ENCODE data around the gene SPTB. TPM values are rescaled to one million over a fixed set of nuclear protein-coding genes. Genes with fewer than 3 reads are reported as not detected.
"Not testable (repeated sequence)": the region's sequence is repeated elsewhere in the genome, so short reads cannot be mapped to it uniquely, and the experiment has no call there.

SPTB gene
- total and polyA plus RNA-seq, 2 donors: 0.76 to 6.8 TPM

- DNase-seq (ENCODE audit: extremely low spot score): no peak
- WGBS: 84% methylated on average over 7 of the region's 7 CpGs
- H3K4me1 ChIP-seq (ENCODE audit: insufficient read depth): no peaks in the 10 kb centered on the region
These were observed 64.5 kb downstream of the SPTB start for GRCh38 chr14:64815257-64815656.

GRCh38 chr14:64812412-64812811, 67.3 kb downstream of the SPTB start:
- no peaks in the 10 kb centered on the region for H3K4me1 ChIP-seq (ENCODE audit: insufficient read depth)
- H3K36me3 ChIP-seq (ENCODE audit: insufficient read depth): no peaks in the 10 kb centered on the region
- H3K27ac ChIP-seq (ENCODE audit: low read depth): no peak overlapping the region
- H3K4me3 ChIP-seq (ENCODE audit: low read depth, low read length): no peak overlapping the region
- 30% methylated on average over 8 of the region's 8 CpGs for WGBS
- no peak for DNase-seq (ENCODE audit: extremely low spot score)

More at GRCh38 chr14:64815257-64815656, 64.5 kb downstream of the SPTB start:
- Histone ChIP-seq H3K36me3 (ENCODE audit: insufficient read depth) (no peaks in the 10 kb centered on the region), H3K27ac (ENCODE audit: low read depth) (no peak overlapping the region), H3K4me3 (ENCODE audit: low read depth, low read length) (no peak overlapping the region)

- Histone ChIP-seq H3K27ac (ENCODE audit: low read depth) (no peak overlapping the region), H3K4me1 (ENCODE audit: insufficient read depth) (no peaks in the 10 kb centered on the region), H3K36me3 (ENCODE audit: insufficient read depth) (no peaks in the 10 kb centered on the region), H3K4me3 (ENCODE audit: low read depth, low read length) (no peak overlapping the region)
- no peak for DNase-seq (ENCODE audit: extremely low spot score)
- WGBS: 38% methylated on average over 1 of the region's 1 CpG
These were observed 68.0 kb downstream of the SPTB start for GRCh38 chr14:64811676-64812075.

DNA sequence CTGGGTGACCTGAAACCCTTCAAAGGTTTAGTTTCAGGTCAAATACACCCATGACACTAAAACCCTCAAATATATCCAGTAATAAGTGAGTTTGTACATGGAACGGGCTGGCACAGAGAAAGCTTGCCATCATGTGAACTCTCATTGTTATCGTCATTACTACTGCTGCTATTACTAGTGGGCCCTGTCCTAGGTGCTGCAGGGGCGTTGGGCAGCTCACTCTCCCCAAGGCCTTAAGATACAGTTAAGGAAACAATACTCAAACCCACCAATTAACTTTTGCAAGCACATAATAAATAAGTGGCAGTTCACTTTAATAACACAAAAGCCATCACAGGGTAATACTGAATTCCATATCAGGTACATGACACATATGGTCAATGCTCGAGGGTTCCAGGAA, 71.3 kb downstream of the SPTB start:
- WGBS: 87% methylated on average over 4 of the region's 4 CpGs
- H3K27ac ChIP-seq (ENCODE audit: low read depth): no peak overlapping the region
- no peaks in the 10 kb centered on the region for H3K36me3 ChIP-seq (ENCODE audit: insufficient read depth)
- no peak overlapping the region for H3K4me3 ChIP-seq (ENCODE audit: low read depth, low read length)
- no peak for DNase-seq (ENCODE audit: extremely low spot score)
- no peaks in the 10 kb centered on the region for H3K4me1 ChIP-seq (ENCODE audit: insufficient read depth)

DNA sequence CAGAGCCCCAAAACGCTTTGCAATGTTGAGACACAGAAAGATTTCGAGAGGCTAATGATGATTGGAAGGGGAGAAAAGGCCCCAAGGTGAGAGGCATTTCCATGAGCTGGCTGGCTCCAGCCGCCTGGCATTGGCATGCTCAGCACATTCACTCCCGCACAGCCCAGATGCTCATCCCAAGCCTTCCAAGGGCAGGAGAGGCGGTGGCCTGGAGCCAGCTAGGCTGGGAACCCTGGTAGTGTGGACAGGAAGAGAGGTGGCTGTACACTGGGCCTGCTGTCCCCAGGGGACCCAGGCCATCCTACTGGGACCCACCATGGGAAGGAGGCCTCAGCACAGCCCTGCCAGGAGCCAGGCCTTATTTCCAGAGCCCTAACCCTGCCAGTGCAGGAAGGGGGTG, 72.2 kb downstream of the SPTB start:
- Histone ChIP-seq H3K36me3 (ENCODE audit: insufficient read depth) (no peaks in the 10 kb centered on the region), H3K27ac (ENCODE audit: low read depth) (no peak overlapping the region), H3K4me3 (ENCODE audit: low read depth, low read length) (no peak overlapping the region), H3K4me1 (ENCODE audit: insufficient read depth) (no peaks in the 10 kb centered on the region)
- DNase-seq (ENCODE audit: extremely low spot score): no peak
- WGBS: 68% methylated on average over 5 of the region's 5 CpGs

- Histone ChIP-seq H3K36me3 (ENCODE audit: insufficient read depth) (no peaks in the 10 kb centered on the region), H3K4me3 (ENCODE audit: low read depth, low read length) (no peak overlapping the region), H3K4me1 (ENCODE audit: insufficient read depth) (no peaks in the 10 kb centered on the region), H3K27ac (ENCODE audit: low read depth) (no peak overlapping the region)
- 82% methylated on average over 6 of the region's 6 CpGs for WGBS
- no peak for DNase-seq (ENCODE audit: extremely low spot score)
These were observed 72.7 kb downstream of the SPTB start for GRCh38 chr14:64806862-64807495.

DNA sequence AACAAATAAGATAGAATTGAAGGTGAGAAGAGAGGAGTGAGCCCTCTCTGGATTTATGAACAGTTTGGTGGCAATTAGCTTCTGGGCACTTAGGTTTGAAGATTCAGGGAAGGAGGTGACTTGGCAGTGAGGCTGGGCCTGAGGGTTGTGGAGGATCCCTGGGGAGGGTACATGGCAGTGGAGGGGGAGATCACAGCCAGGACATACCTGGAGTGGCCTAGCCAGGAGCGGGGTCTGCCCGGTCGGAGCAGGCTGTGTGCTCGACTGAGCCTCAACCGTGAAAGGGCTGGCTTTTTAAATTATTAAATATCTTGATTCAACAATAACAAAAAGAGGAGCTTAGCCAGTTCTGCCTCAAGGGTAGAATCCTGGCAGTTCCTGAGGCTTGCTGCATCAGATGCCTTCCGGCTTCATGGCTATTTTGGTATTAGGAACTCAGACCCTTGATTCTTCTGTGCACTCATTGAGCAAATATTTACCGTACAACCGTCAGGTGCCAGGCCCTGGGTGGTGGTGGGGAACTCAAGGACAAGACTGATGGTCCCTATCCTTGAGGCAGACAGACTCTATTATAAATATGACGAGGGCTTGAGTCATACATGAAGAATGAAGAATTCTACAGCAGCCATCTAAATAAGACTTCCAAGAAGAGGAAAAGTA, 73.4 kb downstream of the SPTB start:
- no peak overlapping the region for H3K4me3 ChIP-seq (ENCODE audit: low read depth, low read length)
- 76% methylated on average over 9 of the region's 9 CpGs for WGBS
- DNase-seq (ENCODE audit: extremely low spot score): no peak
- no peaks in the 10 kb centered on the region for H3K4me1 ChIP-seq (ENCODE audit: insufficient read depth)
- no peak overlapping the region for H3K27ac ChIP-seq (ENCODE audit: low read depth)
- no peaks in the 10 kb centered on the region for H3K36me3 ChIP-seq (ENCODE audit: insufficient read depth)

DNA sequence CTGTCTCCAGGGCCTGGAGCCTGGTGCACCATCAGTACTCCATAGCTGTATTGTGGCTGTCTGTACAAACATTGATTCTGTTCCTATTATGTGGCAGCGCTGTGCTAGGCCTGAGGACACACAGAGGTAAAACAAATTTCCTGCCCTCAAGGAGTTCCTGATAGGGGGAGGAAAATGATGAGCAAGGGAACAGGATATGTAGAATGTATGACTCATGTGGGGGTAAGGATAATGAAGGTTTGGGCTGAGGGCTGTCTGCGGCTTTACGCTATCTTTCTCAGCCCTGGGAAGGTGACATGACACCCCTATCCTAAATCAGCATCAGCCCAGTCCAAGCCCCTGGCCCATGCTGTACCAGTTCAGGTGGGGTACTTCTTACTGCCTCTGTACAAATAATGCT, 74.1 kb downstream of the SPTB start:
- H3K27ac ChIP-seq (ENCODE audit: low read depth); H3K36me3 ChIP-seq (ENCODE audit: insufficient read depth); H3K4me1 ChIP-seq (ENCODE audit: insufficient read depth); H3K4me3 ChIP-seq (ENCODE audit: low read depth, low read length); DNase-seq (ENCODE audit: extremely low spot score): not testable (repeated sequence)
- 97% methylated on average over 3 of the region's 3 CpGs for WGBS

DNA sequence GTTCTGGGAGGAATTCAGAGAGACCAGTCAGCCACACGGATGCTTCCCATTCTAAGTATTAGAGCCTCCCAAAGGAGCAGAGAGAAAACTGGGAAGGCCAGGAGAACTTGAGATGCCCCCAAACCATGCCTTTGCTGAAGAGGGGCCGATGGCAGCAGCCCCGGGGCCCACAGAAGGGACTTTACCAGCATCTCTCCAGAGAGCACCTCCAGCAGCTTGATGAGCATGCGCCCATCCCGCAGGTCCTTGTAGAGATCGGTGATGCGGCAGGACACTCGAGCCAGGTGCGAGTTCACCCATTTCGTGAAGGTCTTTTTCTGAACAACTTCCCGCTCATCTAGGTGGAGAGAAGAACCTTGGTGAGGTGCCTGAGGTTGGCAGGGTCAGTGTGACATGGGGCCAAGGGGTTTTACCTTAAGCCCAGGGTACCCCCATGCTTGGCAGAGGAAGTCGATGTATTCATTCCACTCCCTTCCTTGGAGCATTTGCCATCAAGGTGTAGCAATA, 74.9 kb downstream of the SPTB start:
- H3K27ac ChIP-seq (ENCODE audit: low read depth): no peak overlapping the region

DNA sequence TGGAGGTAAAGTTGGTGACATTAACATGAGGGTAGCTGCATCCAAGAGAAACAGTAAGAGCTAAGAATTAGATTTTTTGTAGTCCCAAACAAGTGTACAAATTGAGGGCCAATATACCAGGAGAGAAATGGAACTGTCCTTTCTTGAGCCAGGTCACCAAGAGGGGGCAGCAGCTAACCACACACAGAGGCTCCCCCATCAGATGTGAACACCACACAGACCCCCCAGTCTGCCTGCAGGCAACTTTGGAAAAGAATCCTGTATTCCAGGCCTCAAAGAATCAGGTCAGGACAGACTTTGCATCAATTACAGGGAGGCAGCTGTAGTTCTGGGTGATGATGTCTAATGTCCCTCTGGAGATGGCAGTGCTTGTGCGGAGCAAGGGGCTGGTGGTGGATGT, 77.9 kb downstream of the SPTB start:
- H3K27ac ChIP-seq (ENCODE audit: low read depth): no peak overlapping the region
- no peaks in the 10 kb centered on the region for H3K4me1 ChIP-seq (ENCODE audit: insufficient read depth)
- no peaks in the 10 kb centered on the region for H3K36me3 ChIP-seq (ENCODE audit: insufficient read depth)
- WGBS: 96% methylated on average over 1 of the region's 1 CpG
- DNase-seq (ENCODE audit: extremely low spot score): no peak
- no peak overlapping the region for H3K4me3 ChIP-seq (ENCODE audit: low read depth, low read length)

More for the DNA sequence above, 74.9 kb downstream of the SPTB start:
- Histone ChIP-seq H3K36me3 (ENCODE audit: insufficient read depth) (no peaks in the 10 kb centered on the region), H3K4me1 (ENCODE audit: insufficient read depth) (no peaks in the 10 kb centered on the region), H3K4me3 (ENCODE audit: low read depth, low read length) (no peak overlapping the region)
- DNase-seq (ENCODE audit: extremely low spot score): no peak
- 88% methylated on average over 12 of the region's 12 CpGs for WGBS

- no peak for DNase-seq (ENCODE audit: extremely low spot score)
- 89% methylated on average over 11 of the region's 11 CpGs for WGBS
- no peaks in the 10 kb centered on the region for H3K4me1 ChIP-seq (ENCODE audit: insufficient read depth)
- no peaks in the 10 kb centered on the region for H3K36me3 ChIP-seq (ENCODE audit: insufficient read depth)
- no peak overlapping the region for H3K4me3 ChIP-seq (ENCODE audit: low read depth, low read length)
- no peak overlapping the region for H3K27ac ChIP-seq (ENCODE audit: low read depth)
These were observed 78.7 kb downstream of the SPTB start for GRCh38 chr14:64801046-64801445.

GRCh38 chr14:64800000-64800399, 79.7 kb downstream of the SPTB start:
- H3K27ac ChIP-seq (ENCODE audit: low read depth): no peak overlapping the region
- WGBS: 79% methylated on average over 3 of the region's 3 CpGs
- H3K4me3 ChIP-seq (ENCODE audit: low read depth, low read length): no peak overlapping the region
- no peaks in the 10 kb centered on the region for H3K36me3 ChIP-seq (ENCODE audit: insufficient read depth)
- DNase-seq (ENCODE audit: extremely low spot score): no peak
- H3K4me1 ChIP-seq (ENCODE audit: insufficient read depth): no peaks in the 10 kb centered on the region

DNA sequence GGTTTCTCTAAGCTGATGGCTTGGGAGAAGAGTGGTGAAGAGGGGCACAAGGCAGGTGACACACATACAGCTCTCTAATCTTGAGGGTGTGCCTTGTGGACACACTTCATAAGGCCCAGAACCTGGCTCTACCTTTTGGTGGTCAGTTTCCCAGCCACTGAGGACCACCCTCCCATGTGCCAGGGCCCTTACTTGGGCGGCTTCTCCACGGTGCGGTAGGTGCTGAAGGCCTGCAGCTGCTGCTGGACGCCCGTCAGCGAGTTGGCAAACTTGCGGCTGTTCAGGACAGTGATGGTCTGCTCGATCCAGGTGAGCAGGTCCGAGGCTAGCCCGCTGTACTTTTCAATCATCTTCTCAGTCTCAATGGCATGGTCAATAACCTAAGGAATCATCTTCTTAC, 80.2 kb downstream of the SPTB start:
- Histone ChIP-seq H3K4me3 (ENCODE audit: low read depth, low read length) (no peak overlapping the region), H3K27ac (ENCODE audit: low read depth) (no peak overlapping the region), H3K4me1 (ENCODE audit: insufficient read depth) (no peaks in the 10 kb centered on the region), H3K36me3 (ENCODE audit: insufficient read depth) (no peaks in the 10 kb centered on the region)
- 94% methylated on average over 10 of the region's 10 CpGs for WGBS
- DNase-seq (ENCODE audit: extremely low spot score): no peak

DNA sequence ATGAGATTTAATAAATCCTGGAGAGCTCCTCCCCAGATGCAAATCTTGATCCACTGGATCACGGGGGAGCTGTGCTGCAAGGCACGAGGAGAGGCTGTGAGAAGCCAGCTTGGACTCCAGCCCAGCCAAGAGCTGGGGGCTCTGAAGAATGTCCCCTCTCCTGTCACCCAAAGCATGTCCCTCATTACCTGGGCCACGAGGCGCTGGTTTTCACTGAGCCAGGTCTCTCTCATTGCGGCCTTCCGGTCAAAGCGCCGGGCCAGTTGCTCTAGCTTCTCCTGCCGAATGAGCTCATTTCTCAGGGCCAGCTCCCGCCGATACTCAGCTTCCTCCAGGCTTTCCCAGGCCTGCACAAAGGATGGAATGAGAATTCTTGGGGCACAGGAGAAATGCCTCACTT, 83.3 kb downstream of the SPTB start:
- H3K4me3 ChIP-seq (ENCODE audit: low read depth, low read length): no peak overlapping the region
- WGBS: 88% methylated on average over 11 of the region's 11 CpGs
- H3K27ac ChIP-seq (ENCODE audit: low read depth): no peak overlapping the region
- no peak for DNase-seq (ENCODE audit: extremely low spot score)
- no peaks in the 10 kb centered on the region for H3K36me3 ChIP-seq (ENCODE audit: insufficient read depth)
- no peaks in the 10 kb centered on the region for H3K4me1 ChIP-seq (ENCODE audit: insufficient read depth)

Measured in urinary bladder (tissue), 4 donors.